ENCODE data around the gene SIGLEC6. TPM values are rescaled to one million over a fixed set of nuclear protein-coding genes. Genes with fewer than 3 reads are reported as not detected.
"Not testable (repeated sequence)": the region's sequence is repeated elsewhere in the genome, so short reads cannot be mapped to it uniquely, and the experiment has no call there.

Gene SIGLEC6
- polyA plus RNA-seq, 3 donors, result 0.04 TPM; not detected in 2

DNA sequence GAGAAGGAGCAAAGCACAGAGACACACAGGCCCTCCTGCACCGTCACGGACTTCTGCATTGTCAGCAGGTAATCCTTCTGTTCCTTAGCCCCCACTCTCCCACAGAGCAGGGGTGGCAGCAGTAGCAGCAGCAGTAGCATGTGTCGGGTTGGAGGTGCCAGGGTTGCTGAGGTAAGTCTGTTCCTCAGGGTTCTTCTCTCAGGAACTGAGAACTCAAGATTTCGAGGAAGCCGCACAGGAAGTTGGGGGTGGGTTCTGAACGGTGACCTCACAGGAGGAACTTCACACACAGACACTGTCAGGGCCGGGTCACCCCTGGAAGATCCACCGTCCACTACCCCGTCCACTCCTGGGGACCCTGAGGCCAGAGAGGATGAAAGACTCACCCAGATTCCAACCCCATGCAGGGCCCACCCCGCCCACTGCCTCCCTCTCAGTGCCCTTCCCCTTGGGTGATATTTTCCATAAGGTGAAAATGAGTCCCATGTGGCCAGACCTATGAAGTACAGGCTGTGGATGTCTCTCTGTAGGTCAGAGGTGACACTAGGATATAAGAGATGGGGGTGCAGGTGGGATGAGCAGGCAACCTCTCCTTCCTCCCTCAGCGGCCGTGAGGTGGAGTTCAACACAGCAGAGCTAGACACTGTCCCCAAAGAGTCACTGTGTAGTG is 29.7 kb downstream of the SIGLEC6 start, which contains the start of gene SIGLEC12:
SIGLEC12 (minus strand) TSS at position 207 of the 670 bp plus-strand sequence; CDS start at position 140, 67 bp downstream.
- Histone ChIP-seq H3K4me3 (replicated peaks in 1 of 3; ENCODE audit: low read depth in 2 of 3, low read length in 3 of 3) (peak within 1 kb of the TSS in 1 of 3 experiments; percentile 66), H4K20me1 (ENCODE audit: insufficient read depth, low read length) (no peaks in the 10 kb centered on the region), H3K9me3 (replicated peaks in 1 of 2; ENCODE audit: control insufficient read depth in 1 of 2, insufficient read depth in 1 of 2, low read length in 2 of 2) (peaks cover 8 to 13% of the 10 kb centered on the region in 2 donors), H3K4me1 (ENCODE audit: control insufficient read depth in 1 of 2, insufficient read depth in 2 of 2, low read length in 2 of 2) (peaks cover 64 to 74% of the 10 kb centered on the region in 2 donors), H3K27me3 (ENCODE audit: control insufficient read depth in 2 of 2, insufficient read depth in 2 of 2, low read length in 2 of 2) (no peaks in the 10 kb centered on the region), H2AFZ (ENCODE audit: insufficient read depth, low read depth, low read length, poor library complexity, severe bottlenecking) (no peak within 1 kb of the TSS), H3K4me2 (replicated peaks; ENCODE audit: extremely low read depth, low read length, poor library complexity, severe bottlenecking) (peak within 1 kb of the TSS; percentile 68), H3K9ac (ENCODE audit: insufficient read depth, low read length, poor library complexity, severe bottlenecking) (peak within 1 kb of the TSS; percentile 25), H3K36me3 (replicated peaks in 1 of 2; ENCODE audit: control insufficient read depth in 1 of 2, insufficient read depth in 2 of 2, low read length in 2 of 2) (no peaks in the 10 kb centered on the region), H3K79me2 (ENCODE audit: insufficient read depth, low read length) (peaks cover 34% of the 10 kb centered on the region), H3K27ac (ENCODE audit: low read depth in 1 of 2, low read length in 2 of 2) (peak within 1 kb of the TSS in 1 of 2 donors; percentile 62)
- TF ChIP-seq, protein P1, sequence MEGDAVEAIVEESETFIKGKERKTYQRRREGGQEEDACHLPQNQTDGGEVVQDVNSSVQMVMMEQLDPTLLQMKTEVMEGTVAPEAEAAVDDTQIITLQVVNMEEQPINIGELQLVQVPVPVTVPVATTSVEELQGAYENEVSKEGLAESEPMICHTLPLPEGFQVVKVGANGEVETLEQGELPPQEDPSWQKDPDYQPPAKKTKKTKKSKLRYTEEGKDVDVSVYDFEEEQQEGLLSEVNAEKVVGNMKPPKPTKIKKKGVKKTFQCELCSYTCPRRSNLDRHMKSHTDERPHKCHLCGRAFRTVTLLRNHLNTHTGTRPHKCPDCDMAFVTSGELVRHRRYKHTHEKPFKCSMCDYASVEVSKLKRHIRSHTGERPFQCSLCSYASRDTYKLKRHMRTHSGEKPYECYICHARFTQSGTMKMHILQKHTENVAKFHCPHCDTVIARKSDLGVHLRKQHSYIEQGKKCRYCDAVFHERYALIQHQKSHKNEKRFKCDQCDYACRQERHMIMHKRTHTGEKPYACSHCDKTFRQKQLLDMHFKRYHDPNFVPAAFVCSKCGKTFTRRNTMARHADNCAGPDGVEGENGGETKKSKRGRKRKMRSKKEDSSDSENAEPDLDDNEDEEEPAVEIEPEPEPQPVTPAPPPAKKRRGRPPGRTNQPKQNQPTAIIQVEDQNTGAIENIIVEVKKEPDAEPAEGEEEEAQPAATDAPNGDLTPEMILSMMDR (IDR thresholded peaks at IDR 0.05), result no peak
- intact Hi-C loops (cut with micrococcal nuclease), result loop anchor here in 1 of 2 donors (10.0 kb wide), 1 partner anchor 107 kb away; the partner anchor contains the start of gene C19orf84
- Mint-ChIP-seq H3K4me1 (peaks cover 71% of the 10 kb centered on the region), H3K27ac (peak within 1 kb of the TSS; percentile 75 to 95 (median 92)), H3K27me3 (ENCODE audit: low read depth in 3 of 3) (peaks cover 0 to 2% (median 0%) of the 10 kb centered on the region in 3 donors), H3K36me3 (peaks cover 21 to 41% of the 10 kb centered on the region in 2 donors), H3K4me3 (peak within 1 kb of the TSS; percentile 58 to 84), H3K9me3 (peaks cover 9 to 18% (median 13%) of the 10 kb centered on the region in 7 donors)
- WGBS (ENCODE audit: insufficient coverage), result 0% methylated on average over 2 of the region's 12 CpGs
- peak; percentile 75 to 88 (median 84) for DNase-seq

DNA sequence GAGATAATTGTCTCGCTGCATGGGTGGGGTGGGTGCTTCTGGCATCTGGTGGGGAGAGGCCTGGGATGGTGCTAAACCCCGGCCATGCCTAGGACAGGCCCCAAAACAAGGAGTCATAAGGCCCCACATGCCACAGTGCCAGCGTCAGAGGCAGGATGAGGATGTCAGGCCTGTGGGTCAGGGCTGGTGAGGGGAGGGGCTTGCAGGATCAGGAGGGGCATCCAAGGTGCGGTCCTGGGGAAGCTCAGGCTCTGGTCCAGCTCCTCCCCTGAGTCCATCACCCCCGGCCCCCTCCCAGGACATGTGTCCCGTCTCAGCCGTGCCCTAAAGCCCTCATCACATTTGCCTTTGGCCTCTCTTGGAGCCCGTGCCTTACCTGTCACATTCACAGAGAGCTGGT is 30.5 kb downstream of the SIGLEC6 start:
- not testable (repeated sequence) for H3K27me3 ChIP-seq (ENCODE audit: control insufficient read depth in 2 of 2, insufficient read depth in 2 of 2, low read length in 2 of 2); H3K36me3 ChIP-seq (replicated peaks in 1 of 2; ENCODE audit: control insufficient read depth in 1 of 2, insufficient read depth in 2 of 2, low read length in 2 of 2); H3K27ac ChIP-seq (ENCODE audit: low read depth in 1 of 2, low read length in 2 of 2); H3K9ac ChIP-seq (ENCODE audit: insufficient read depth, low read length, poor library complexity, severe bottlenecking); H3K27me3 Mint-ChIP-seq (ENCODE audit: low read depth in 3 of 3); H2AFZ ChIP-seq (ENCODE audit: insufficient read depth, low read depth, low read length, poor library complexity, severe bottlenecking); H4K20me1 ChIP-seq (ENCODE audit: insufficient read depth, low read length)
- Histone ChIP-seq H3K9me3 (replicated peaks in 1 of 2; ENCODE audit: control insufficient read depth in 1 of 2, insufficient read depth in 1 of 2, low read length in 2 of 2) (peaks cover 8 to 13% of the 10 kb centered on the region in 2 donors), H3K4me3 (replicated peaks in 1 of 3; ENCODE audit: low read depth in 2 of 3, low read length in 3 of 3) (peak overlapping the region in 1 of 3 experiments; percentile 66), H3K4me1 (ENCODE audit: control insufficient read depth in 1 of 2, insufficient read depth in 2 of 2, low read length in 2 of 2) (peaks cover 62 to 66% of the 10 kb centered on the region in 2 donors), H3K4me2 (replicated peaks; ENCODE audit: extremely low read depth, low read length, poor library complexity, severe bottlenecking) (peak overlapping the region; percentile 68), H3K79me2 (ENCODE audit: insufficient read depth, low read length) (peaks cover 34% of the 10 kb centered on the region)
- Mint-ChIP-seq H3K9me3 (peaks cover 9 to 18% (median 13%) of the 10 kb centered on the region in 7 donors), H3K27ac (peak overlapping the region in 5 of 7 donors; percentile 83 to 95 (median 92)), H3K4me3 (peak overlapping the region in 1 of 2 donors; percentile 84), H3K36me3 (peaks cover 24 to 45% of the 10 kb centered on the region in 2 donors), H3K4me1 (peaks cover 66% of the 10 kb centered on the region)
- peak in 1 of 3 donors; percentile 26 for DNase-seq
- intact Hi-C loops (cut with micrococcal nuclease), result loop anchor here in 1 of 2 donors (10.0 kb wide), 1 partner anchor 106 kb away; the partner anchor contains the start of gene C19orf84
- no CpG with 5 or more reads among the region's 8 CpGs for WGBS (ENCODE audit: insufficient coverage)
